GM23338 (cell line): ENCODE data around the gene NUBPL. TPM values are rescaled to one million over a fixed set of nuclear protein-coding genes. Genes with fewer than 3 reads are reported as not detected.

Experiments used
- ATAC-seq: fragments of 200-7000 bp; cut with Tn5 transposase; 3 replicates; pipeline ENCODE4 v1.9.1; 2020
- DNase-seq: peaks from one replicate; pipeline ENCODE4 v3.0.0-alpha.2; 2015; ENCODE audit warnings: low spot score
- H2AFZ ChIP-seq: fragments of 200-600 bp; sonication (generic); 2 replicates; pipeline ENCODE4 v1.8.0; 2016; ENCODE audit warnings: antibody characterized with exemption, mild to moderate bottlenecking, moderate library complexity
- H3F3A ChIP-seq: fragments of 200-600 bp; sonication (generic); replicated peaks from 2 replicates; pipeline ENCODE4 v1.8.0; 2017; ENCODE audit warnings: antibody characterized with exemption, mixed run types, low read depth
- H3K27ac ChIP-seq: fragments of 200-600 bp; sonication (generic); 2 replicates; pipeline ENCODE4 v1.6.1; 2016; ENCODE audit warnings: low read depth
- H3K27me3 ChIP-seq: fragments of 200-600 bp; sonication (generic); 2 replicates; pipeline ENCODE4 v1.8.0; 2016; ENCODE audit warnings: mild to moderate bottlenecking, mixed run types, moderate library complexity; ENCODE audit not compliant: insufficient read depth
- H3K36me3 ChIP-seq: fragments of 200-600 bp; sonication (generic); 2 replicates; pipeline ENCODE4 v1.8.0; 2016; ENCODE audit warnings: mild to moderate bottlenecking; ENCODE audit not compliant: insufficient read depth
- H3K4me1 ChIP-seq: fragments of 200-600 bp; sonication (generic); 2 replicates; pipeline ENCODE4 v1.8.0; 2016; ENCODE audit warnings: mild to moderate bottlenecking, moderate library complexity; ENCODE audit not compliant: insufficient read depth
- H3K4me2 ChIP-seq: fragments of 200-600 bp; sonication (generic); 2 replicates; pipeline ENCODE4 v1.7.1; 2017; ENCODE audit warnings: mixed run types
- H3K4me3 ChIP-seq: fragments of 200-600 bp; sonication (generic); 2 replicates; pipeline ENCODE4 v1.6.1; 2016; ENCODE audit warnings: mixed run types
- H3K79me2 ChIP-seq: fragments of 200-600 bp; sonication (generic); replicated peaks from 2 replicates; pipeline ENCODE4 v1.8.0; 2017; ENCODE audit warnings: mild to moderate bottlenecking; ENCODE audit not compliant: insufficient read depth
- H3K9me2 ChIP-seq: fragments of 200-600 bp; sonication (generic); 2 replicates; pipeline ENCODE4 v1.8.0; 2017; ENCODE audit not compliant: insufficient read depth
- H4K20me1 ChIP-seq: fragments of 200-600 bp; sonication (generic); replicated peaks from 2 replicates; pipeline ENCODE4 v1.8.0; 2017; ENCODE audit warnings: mild to moderate bottlenecking; ENCODE audit not compliant: insufficient read depth
- H3K27ac Mint-ChIP-seq: 2 replicates; pipeline ENCODE4 v1.8.0; 2020; ENCODE audit warnings: inconsistent platforms, mild to moderate bottlenecking, moderate library complexity, mixed read lengths
- H3K27me3 Mint-ChIP-seq: 3 replicates; pipeline ENCODE4 v1.8.0; 2022; ENCODE audit warnings: low read depth, mild to moderate bottlenecking, moderate library complexity, mixed read lengths, inconsistent platforms; ENCODE audit not compliant: insufficient read depth, poor library complexity
- H3K36me3 Mint-ChIP-seq: 3 replicates; pipeline ENCODE4 v1.8.0; 2021; ENCODE audit warnings: low read depth, mild to moderate bottlenecking, inconsistent platforms, moderate library complexity, mixed read lengths
- H3K4me1 Mint-ChIP-seq: 3 replicates; pipeline ENCODE4 v1.8.0; 2020; ENCODE audit warnings: mild to moderate bottlenecking, inconsistent platforms, mixed read lengths
- H3K4me3 Mint-ChIP-seq: 3 replicates; pipeline ENCODE4 v1.8.0; 2021; ENCODE audit warnings: moderate library complexity, mild to moderate bottlenecking, inconsistent platforms, mixed read lengths
- H3K9me3 Mint-ChIP-seq: 3 replicates; pipeline ENCODE4 v1.8.0; 2020; ENCODE audit warnings: moderate library complexity, mild to moderate bottlenecking, inconsistent platforms, mixed read lengths
- CREB1 ChIP-seq: fragments of 250-450 bp; sonication (Bioruptor Pico); IDR thresholded peaks from 2 replicates; pipeline ENCODE4 v1.5.0; 2020; ENCODE audit warnings: low read depth, mild to moderate bottlenecking, moderate library complexity
- EZH2 ChIP-seq: fragments of 200-600 bp; sonication (generic); IDR thresholded peaks from one replicate; pipeline ENCODE4 v1.8.0; 2017; ENCODE audit warnings: antibody characterized with exemption, mild to moderate bottlenecking, low read depth; ENCODE audit not compliant: unreplicated experiment
- EZH2phosphoT487 ChIP-seq: fragments of 200-600 bp; sonication (generic); IDR thresholded peaks from one replicate; pipeline ENCODE4 v1.8.1; 2018; ENCODE audit warnings: antibody characterized with exemption; ENCODE audit not compliant: unreplicated experiment
- JUNB ChIP-seq: IDR thresholded peaks from one replicate; pipeline ENCODE4 v1.6.1; 2016; ENCODE audit warnings: antibody characterized with exemption; ENCODE audit not compliant: unreplicated experiment
- POLR2AphosphoS5 ChIP-seq: IDR thresholded peaks from 2 replicates; pipeline ENCODE4 v1.6.1; 2016; ENCODE audit warnings: antibody characterized with exemption, low read depth
- STAT1 ChIP-seq: IDR thresholded peaks from one replicate; pipeline ENCODE4 v1.6.1; 2016; ENCODE audit warnings: antibody characterized with exemption; ENCODE audit not compliant: unreplicated experiment
- ZNF114 ChIP-seq: fragments of 250-450 bp; sonication (Bioruptor Pico); IDR thresholded peaks from 2 replicates; pipeline ENCODE4 v1.5.0; 2020; ENCODE audit warnings: mild to moderate bottlenecking, moderate library complexity
- ZNF331 ChIP-seq: fragments of 250-450 bp; sonication (Bioruptor Pico); IDR thresholded peaks from 2 replicates; pipeline ENCODE4 v1.5.0; 2020; ENCODE audit warnings: low read depth, mild to moderate bottlenecking, moderate library complexity
- polyA plus RNA-seq: library from polyadenylated mRNA; unstranded; fragments of >200 nt; fragmentation: Nextera tagmentation; extraction: Ambion mirVana; gene quantifications from 2 replicates; pipeline ENCODE4 v1.2.1, GENCODE V29; 2016
- total RNA-seq: library from RNA; depleted of rRNA; stranded (reverse); fragments of >200 nt; shearing (Covaris generic); gene quantifications from 2 replicates; pipeline ENCODE4 v1.2.3, GENCODE V29; 2014
- TF ChIP-seq, protein P1 (sequence below), 2 experiments: fragments of 200-600 bp in 1 of 2; sonication (generic) in 1 of 2; conservative IDR thresholded peaks; 2 replicates each; pipeline versions ENCODE4 v1.5.1 to v1.6.1; 2016 to 2017; ENCODE audit warnings: antibody characterized with exemption in 2 of 2, low read depth in 2 of 2, mild to moderate bottlenecking in 2 of 2, moderate library complexity in 1 of 2
- TF ChIP-seq, protein P2 (sequence below): IDR thresholded peaks from one replicate; pipeline ENCODE4 v1.6.1; 2018; ENCODE audit warnings: antibody characterized with exemption; ENCODE audit not compliant: unreplicated experiment
- TF ChIP-seq, protein P3 (sequence below): fragments of 250-450 bp; sonication (Bioruptor Pico); IDR thresholded peaks from 2 replicates; pipeline ENCODE4 v1.5.0; 2020; ENCODE audit warnings: mild to moderate bottlenecking, moderate library complexity

NUBPL gene
- total and polyA plus RNA-seq, 2 experiments from 2014 or later = 6.1 to 20.7 TPM

DNA sequence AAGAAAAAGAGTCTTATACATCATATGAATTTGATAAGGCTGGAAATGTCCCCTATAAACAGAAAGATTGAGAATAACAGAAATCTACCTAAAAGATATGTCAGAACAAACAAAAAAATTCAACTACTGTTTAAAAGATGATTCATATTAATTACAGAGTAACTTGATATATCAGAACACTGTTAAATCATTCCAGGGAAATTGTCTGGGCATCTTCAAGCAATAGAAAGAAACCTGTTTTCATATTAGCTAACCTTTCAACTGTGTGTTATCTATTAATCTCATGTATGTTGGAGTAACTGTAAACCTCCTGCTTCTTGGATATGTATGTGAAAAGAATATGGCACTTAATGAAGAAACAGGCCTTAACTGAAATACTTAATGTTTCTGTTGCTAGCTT is 96.7 kb downstream of the NUBPL start:
- TF ChIP-seq ZNF331 (CRISPR knock-in tag) (no peak), EZH2phosphoT487 (no peak)
- TF ChIP-seq, protein P1, sequence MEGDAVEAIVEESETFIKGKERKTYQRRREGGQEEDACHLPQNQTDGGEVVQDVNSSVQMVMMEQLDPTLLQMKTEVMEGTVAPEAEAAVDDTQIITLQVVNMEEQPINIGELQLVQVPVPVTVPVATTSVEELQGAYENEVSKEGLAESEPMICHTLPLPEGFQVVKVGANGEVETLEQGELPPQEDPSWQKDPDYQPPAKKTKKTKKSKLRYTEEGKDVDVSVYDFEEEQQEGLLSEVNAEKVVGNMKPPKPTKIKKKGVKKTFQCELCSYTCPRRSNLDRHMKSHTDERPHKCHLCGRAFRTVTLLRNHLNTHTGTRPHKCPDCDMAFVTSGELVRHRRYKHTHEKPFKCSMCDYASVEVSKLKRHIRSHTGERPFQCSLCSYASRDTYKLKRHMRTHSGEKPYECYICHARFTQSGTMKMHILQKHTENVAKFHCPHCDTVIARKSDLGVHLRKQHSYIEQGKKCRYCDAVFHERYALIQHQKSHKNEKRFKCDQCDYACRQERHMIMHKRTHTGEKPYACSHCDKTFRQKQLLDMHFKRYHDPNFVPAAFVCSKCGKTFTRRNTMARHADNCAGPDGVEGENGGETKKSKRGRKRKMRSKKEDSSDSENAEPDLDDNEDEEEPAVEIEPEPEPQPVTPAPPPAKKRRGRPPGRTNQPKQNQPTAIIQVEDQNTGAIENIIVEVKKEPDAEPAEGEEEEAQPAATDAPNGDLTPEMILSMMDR (conservative IDR thresholded peaks at IDR 0.05; ENCODE audit: low read depth in 2 of 2) = no peak
- H3K27ac Mint-ChIP-seq = no peak overlapping the region
- no peaks in the 10 kb centered on the region for H3K4me1 Mint-ChIP-seq
- no peak overlapping the region for H3K4me3 ChIP-seq
- no peaks in the 10 kb centered on the region for H3K4me1 ChIP-seq
- 0 out of 2 replicates have a peak, but pooled peaks cover 8% of the 10 kb centered on the region for H3K36me3 ChIP-seq
- DNase-seq (no peak), ATAC-seq (no peak)
- peaks cover 17% of the 10 kb centered on the region for H3K36me3 Mint-ChIP-seq
- H3K27me3 ChIP-seq = no peaks in the 10 kb centered on the region
- peaks cover 6% of the 10 kb centered on the region for H3K27me3 Mint-ChIP-seq
- H3F3A ChIP-seq = no peaks in the 10 kb centered on the region
- H4K20me1 ChIP-seq = no peaks in the 10 kb centered on the region
- H3K27ac ChIP-seq = no peak overlapping the region
- no peak overlapping the region for H2AFZ ChIP-seq
- H3K79me2 ChIP-seq = no peaks in the 10 kb centered on the region
- no peaks in the 10 kb centered on the region; the same call in 1 of the 2 replicates for H3K9me2 ChIP-seq
- no peak overlapping the region for H3K4me3 Mint-ChIP-seq
- no peak overlapping the region for H3K4me2 ChIP-seq
- peaks cover 24% of the 10 kb centered on the region for H3K9me3 Mint-ChIP-seq

DNA sequence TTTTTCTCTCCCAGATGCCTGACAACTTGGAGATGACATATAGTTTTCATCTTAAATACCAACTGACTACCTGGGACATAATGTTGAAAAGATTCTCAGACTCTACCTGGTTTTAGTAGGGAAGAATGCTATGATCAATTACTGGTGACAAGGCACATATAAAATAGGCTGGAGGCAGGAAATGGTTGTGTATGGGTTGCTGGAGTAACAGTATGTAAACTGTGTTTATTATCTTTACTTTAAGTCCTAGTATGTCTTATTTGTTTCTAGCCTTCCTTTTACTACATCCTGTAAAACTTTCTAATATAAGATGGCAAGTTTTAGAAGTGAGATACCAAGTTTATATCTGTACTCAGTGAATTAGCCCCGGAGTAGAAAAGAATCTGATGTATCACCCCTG is 98.1 kb downstream of the NUBPL start:
- H3K79me2 ChIP-seq = no peaks in the 10 kb centered on the region
- no peak overlapping the region for H2AFZ ChIP-seq
- H4K20me1 ChIP-seq = no peaks in the 10 kb centered on the region
- H3K4me1 ChIP-seq = no peaks in the 10 kb centered on the region
- H3K36me3 ChIP-seq = 0 out of 2 replicates have a peak, but pooled peaks cover 4% of the 10 kb centered on the region
- no peak overlapping the region for H3K4me2 ChIP-seq
- no peaks in the 10 kb centered on the region for H3F3A ChIP-seq
- H3K27ac ChIP-seq = no peak overlapping the region
- H3K9me3 Mint-ChIP-seq = peaks cover 13% of the 10 kb centered on the region
- no peak overlapping the region for H3K27ac Mint-ChIP-seq
- peaks cover 2% of the 10 kb centered on the region for H3K27me3 Mint-ChIP-seq
- H3K27me3 ChIP-seq = no peaks in the 10 kb centered on the region
- no peak for DNase-seq
- no peaks in the 10 kb centered on the region; the same call in 1 of the 2 replicates for H3K9me2 ChIP-seq
- no peak overlapping the region for H3K4me3 Mint-ChIP-seq
- H3K4me3 ChIP-seq = no peak overlapping the region
- ATAC-seq = no peak
- no peaks in the 10 kb centered on the region for H3K4me1 Mint-ChIP-seq
- peaks cover 7% of the 10 kb centered on the region; the same call in 1 of the 3 replicates for H3K36me3 Mint-ChIP-seq
- TF ChIP-seq EZH2phosphoT487 = no peak
- TF ChIP-seq ZNF331 (CRISPR knock-in tag) = no peak
- TF ChIP-seq CREB1 (CRISPR knock-in tag) = no peak
- TF ChIP-seq JUNB = no peak
- TF ChIP-seq, protein P2, sequence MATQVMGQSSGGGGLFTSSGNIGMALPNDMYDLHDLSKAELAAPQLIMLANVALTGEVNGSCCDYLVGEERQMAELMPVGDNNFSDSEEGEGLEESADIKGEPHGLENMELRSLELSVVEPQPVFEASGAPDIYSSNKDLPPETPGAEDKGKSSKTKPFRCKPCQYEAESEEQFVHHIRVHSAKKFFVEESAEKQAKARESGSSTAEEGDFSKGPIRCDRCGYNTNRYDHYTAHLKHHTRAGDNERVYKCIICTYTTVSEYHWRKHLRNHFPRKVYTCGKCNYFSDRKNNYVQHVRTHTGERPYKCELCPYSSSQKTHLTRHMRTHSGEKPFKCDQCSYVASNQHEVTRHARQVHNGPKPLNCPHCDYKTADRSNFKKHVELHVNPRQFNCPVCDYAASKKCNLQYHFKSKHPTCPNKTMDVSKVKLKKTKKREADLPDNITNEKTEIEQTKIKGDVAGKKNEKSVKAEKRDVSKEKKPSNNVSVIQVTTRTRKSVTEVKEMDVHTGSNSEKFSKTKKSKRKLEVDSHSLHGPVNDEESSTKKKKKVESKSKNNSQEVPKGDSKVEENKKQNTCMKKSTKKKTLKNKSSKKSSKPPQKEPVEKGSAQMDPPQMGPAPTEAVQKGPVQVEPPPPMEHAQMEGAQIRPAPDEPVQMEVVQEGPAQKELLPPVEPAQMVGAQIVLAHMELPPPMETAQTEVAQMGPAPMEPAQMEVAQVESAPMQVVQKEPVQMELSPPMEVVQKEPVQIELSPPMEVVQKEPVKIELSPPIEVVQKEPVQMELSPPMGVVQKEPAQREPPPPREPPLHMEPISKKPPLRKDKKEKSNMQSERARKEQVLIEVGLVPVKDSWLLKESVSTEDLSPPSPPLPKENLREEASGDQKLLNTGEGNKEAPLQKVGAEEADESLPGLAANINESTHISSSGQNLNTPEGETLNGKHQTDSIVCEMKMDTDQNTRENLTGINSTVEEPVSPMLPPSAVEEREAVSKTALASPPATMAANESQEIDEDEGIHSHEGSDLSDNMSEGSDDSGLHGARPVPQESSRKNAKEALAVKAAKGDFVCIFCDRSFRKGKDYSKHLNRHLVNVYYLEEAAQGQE = no peak
- no peak for TF ChIP-seq ZNF114
- TF ChIP-seq EZH2 = no peak
- TF ChIP-seq STAT1 = no peak
- no peak for TF ChIP-seq POLR2AphosphoS5
- TF ChIP-seq, protein P3, sequence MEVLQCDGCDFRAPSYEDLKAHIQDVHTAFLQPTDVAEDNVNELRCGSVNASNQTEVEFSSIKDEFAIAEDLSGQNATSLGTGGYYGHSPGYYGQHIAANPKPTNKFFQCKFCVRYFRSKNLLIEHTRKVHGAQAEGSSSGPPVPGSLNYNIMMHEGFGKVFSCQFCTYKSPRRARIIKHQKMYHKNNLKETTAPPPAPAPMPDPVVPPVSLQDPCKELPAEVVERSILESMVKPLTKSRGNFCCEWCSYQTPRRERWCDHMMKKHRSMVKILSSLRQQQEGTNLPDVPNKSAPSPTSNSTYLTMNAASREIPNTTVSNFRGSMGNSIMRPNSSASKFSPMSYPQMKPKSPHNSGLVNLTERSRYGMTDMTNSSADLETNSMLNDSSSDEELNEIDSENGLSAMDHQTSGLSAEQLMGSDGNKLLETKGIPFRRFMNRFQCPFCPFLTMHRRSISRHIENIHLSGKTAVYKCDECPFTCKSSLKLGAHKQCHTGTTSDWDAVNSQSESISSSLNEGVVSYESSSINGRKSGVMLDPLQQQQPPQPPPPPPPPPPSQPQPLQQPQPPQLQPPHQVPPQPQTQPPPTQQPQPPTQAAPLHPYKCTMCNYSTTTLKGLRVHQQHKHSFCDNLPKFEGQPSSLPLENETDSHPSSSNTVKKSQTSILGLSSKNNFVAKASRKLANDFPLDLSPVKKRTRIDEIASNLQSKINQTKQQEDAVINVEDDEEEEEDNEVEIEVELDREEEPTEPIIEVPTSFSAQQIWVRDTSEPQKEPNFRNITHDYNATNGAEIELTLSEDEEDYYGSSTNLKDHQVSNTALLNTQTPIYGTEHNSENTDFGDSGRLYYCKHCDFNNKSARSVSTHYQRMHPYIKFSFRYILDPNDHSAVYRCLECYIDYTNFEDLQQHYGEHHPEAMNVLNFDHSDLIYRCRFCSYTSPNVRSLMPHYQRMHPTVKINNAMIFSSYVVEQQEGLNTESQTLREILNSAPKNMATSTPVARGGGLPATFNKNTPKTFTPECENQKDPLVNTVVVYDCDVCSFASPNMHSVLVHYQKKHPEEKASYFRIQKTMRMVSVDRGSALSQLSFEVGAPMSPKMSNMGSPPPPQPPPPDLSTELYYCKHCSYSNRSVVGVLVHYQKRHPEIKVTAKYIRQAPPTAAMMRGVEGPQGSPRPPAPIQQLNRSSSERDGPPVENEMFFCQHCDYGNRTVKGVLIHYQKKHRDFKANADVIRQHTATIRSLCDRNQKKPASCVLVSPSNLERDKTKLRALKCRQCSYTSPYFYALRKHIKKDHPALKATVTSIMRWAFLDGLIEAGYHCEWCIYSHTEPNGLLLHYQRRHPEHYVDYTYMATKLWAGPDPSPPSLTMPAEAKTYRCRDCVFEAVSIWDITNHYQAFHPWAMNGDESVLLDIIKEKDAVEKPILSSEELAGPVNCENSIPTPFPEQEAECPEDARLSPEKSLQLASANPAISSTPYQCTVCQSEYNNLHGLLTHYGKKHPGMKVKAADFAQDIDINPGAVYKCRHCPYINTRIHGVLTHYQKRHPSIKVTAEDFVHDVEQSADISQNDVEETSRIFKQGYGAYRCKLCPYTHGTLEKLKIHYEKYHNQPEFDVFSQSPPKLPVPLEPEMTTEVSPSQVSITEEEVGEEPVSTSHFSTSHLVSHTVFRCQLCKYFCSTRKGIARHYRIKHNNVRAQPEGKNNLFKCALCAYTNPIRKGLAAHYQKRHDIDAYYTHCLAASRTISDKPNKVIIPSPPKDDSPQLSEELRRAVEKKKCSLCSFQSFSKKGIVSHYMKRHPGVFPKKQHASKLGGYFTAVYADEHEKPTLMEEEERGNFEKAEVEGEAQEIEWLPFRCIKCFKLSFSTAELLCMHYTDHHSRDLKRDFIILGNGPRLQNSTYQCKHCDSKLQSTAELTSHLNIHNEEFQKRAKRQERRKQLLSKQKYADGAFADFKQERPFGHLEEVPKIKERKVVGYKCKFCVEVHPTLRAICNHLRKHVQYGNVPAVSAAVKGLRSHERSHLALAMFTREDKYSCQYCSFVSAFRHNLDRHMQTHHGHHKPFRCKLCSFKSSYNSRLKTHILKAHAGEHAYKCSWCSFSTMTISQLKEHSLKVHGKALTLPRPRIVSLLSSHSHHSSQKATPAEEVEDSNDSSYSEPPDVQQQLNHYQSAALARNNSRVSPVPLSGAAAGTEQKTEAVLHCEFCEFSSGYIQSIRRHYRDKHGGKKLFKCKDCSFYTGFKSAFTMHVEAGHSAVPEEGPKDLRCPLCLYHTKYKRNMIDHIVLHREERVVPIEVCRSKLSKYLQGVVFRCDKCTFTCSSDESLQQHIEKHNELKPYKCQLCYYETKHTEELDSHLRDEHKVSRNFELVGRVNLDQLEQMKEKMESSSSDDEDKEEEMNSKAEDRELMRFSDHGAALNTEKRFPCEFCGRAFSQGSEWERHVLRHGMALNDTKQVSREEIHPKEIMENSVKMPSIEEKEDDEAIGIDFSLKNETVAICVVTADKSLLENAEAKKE (CRISPR knock-in tag) = no peak
